GM18526 (cell line): Measurements from ENCODE around the gene MTNR1A.

Experiments used
- POLR2A ChIP-seq: IDR thresholded peaks from 3 replicates; pipeline ENCODE4 v1.6.1; 2011; ENCODE audit not compliant: insufficient read length; ENCODE audit errors: extremely low read depth

MTNR1A gene

GRCh38 chr4:186581421-186581820, 26.1 kb upstream of the MTNR1A start:
- no peak for TF ChIP-seq POLR2A

DNA sequence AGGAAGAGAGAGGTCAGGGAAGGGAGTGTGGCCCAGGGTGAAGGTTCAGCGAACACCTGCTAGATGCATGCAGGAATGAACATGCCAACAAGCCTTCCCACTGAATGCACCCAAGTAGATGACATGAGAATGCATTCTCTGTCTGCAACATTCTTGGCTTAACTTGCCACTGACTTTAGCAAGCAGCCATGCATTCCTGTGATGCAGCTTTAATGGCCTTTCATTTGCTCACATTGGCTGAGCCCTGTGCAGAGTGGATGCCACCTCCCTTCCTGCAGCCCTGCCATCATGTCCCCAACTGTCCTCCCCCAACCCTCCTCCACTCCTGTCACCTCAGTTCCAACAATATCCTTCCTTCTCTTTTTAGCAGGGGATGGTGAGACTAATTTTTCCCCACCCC, 25.3 kb upstream of the MTNR1A start:
- no peak for TF ChIP-seq POLR2A

DNA sequence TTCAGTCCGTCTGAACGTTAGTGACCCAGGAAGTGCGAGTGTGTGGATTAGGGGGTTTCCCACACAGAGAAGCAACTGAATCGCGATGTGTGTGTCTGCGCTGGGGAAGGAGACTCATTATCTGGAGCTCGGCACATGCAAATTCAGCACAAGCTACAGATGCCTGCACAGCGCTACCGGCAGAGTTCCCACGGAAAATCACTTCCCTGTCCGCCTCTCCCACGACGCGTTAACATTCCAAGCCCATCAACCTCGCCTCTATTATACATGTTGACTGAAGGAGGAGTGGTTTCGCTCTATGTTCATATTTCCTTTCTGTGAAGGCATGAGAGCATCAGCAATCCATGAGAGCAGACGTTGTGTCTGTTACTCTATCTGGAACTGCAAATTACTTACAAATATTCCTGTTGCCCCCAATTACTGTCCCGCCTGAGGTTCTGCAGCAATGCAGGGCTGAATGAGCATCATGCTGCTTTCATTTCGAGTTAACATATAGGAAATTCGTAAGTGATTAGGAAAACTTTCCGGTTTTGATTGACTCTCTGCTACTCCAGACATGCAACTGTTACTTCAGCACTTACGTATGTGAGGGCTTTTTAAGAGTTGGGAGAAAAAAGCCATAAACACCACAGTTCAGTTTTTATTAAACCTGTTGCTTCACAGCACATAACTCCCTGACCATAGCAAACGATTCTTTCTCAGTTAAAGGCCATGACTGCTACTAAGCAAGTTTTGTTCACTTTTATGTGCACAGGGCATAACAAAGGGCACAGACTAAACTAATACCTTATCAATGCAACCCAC, 15.0 kb upstream of the MTNR1A start:
- TF ChIP-seq POLR2A: no peak

GRCh38 chr4:186569533-186570192, 14.3 kb upstream of the MTNR1A start:
- no peak for TF ChIP-seq POLR2A

DNA sequence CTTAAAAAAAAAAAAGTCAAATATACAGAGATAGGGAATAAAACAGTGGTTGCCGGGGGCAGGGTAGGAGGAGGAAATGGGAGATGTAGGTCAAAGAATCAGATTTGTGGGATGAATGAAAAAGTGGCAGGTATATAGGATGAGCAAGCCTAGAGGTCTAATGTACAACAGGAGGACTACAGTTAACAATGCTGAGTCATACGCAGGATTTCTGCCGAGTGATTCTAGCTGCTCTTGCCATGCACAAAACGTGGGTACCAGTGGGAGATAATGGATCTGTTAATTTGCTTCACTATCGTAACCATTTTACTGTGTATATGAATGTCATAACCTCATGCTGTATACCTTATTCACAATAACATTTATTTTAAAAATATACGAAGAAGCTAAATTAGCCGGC, 10.7 kb upstream of the MTNR1A start:
- no peak for TF ChIP-seq POLR2A

- TF ChIP-seq POLR2A: no peak
These were observed 8.4 kb upstream of the MTNR1A start for GRCh38 chr4:186563761-186564160.

- TF ChIP-seq POLR2A: no peak
These were observed 6.4 kb upstream of the MTNR1A start for GRCh38 chr4:186561748-186562147.

DNA sequence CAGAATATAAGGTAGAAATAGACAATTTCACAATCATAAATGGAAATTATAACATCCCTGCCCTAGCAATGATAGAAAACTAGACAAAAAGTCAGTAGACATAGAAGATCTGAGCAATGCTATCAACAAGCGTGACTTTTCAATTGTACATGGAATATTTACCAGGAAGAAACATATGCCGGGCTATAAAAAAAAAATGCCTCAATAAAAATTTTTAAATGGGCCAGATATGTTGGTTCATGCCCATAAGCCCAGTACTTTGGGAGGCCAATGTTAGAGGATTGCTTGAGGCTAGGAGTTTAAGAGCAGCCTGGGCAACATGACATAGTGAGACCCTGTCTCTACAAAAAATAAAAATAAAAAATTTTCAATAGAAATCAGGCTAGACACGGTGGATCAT, 5.3 kb upstream of the MTNR1A start:
- no peak for TF ChIP-seq POLR2A

- no peak for TF ChIP-seq POLR2A
These were observed 2.1 kb upstream of the MTNR1A start for GRCh38 chr4:186557486-186557885.

DNA sequence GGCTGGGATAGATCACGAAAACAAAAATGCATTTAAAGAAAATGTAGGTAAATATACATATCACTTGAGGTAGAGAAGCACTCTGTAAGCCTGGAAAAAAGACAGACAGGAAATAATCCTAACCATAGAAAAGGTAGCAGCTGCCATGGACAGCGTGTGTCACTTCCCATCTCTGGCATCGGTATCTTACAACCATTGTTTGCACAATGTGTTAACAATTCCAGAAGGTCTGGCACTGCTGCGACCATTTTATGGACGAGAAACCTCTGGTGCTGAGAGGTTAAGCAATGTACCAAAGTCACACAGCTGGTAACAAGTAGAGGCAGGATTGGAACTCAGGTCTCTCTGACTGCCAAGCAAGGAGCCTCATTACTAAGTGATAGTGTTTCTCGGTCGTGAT, 1.7 kb upstream of the MTNR1A start:
- no peak for TF ChIP-seq POLR2A

- no peak for TF ChIP-seq POLR2A
These were observed 841 bp downstream of the MTNR1A start for GRCh38 chr4:186554539-186554913.

DNA sequence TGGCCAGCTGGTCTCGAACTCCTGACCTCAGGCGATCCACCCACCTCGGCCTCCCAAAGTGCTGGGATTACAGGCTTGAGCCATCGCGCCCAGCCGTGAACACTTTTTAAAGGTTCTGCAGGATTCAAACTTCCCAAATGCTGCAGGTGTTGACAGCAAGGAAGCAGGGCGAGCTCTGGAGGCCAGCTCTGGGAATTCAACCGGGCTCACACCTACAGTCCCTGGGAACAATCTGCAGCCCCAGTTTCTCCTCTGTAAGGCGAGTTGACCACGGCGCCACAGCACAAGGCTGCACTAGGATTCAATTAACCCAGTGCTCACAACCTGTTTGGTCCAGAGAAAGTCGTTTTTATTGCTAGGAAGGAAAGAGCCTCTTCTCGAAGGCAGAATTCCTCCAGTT, 1.6 kb downstream of the MTNR1A start:
- TF ChIP-seq POLR2A: no peak

DNA sequence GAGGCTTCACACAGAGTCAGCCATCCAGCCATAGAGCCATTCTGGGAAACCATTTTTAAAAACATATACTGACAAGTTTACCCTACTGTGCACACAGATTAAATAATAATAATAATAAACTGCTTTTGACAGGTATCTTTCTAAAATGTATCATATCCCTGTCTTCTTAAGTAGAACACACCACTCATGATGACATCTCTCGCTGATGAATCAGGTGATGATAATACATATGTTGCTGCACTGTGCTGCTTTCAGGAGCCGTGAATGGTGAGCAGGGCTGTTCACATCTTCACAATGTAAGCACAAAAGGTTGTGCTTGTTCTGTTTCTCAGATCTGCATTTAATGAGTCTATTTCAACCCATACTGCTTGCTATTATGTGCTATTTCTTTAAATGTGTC, 3.5 kb downstream of the MTNR1A start:
- no peak for TF ChIP-seq POLR2A

DNA sequence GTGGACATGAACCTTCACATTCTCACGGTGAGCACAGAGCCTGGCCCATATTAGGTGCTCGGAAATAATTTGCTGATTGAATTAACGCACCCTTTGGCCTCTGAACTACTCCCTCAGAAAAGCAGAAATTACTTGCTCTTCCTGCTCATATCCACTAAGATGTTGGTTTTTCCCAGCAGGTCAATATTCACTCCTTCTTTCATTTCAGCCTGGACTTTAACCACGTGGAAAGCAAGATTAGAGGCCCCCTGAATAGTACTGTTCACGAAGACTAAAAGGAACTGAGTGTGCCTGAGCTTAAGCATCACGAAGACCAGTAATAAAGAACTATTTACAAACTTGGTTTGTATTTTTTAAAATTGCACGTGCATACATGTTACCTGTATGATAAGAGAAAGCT, 9.9 kb downstream of the MTNR1A start:
- no peak for TF ChIP-seq POLR2A

DNA sequence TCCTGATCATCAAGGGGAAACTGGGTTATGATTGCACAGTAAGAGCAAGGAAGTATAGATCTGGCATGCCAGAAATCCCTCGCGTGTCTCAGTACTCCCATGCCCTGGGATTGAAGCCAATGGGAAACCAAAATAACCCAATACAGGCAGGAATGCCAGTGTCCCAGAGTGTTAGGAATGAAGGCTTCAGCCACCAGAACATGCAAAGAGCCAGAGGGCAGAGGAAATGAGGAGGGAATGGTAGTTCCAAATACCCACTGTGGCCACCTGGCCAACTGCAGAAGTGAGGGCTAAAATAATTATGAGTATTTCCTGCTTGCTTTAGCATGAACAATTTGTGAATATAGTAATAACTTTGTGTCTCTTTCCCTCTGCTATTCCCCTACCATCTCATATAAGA, 12.2 kb downstream of the MTNR1A start:
- no peak for TF ChIP-seq POLR2A

DNA sequence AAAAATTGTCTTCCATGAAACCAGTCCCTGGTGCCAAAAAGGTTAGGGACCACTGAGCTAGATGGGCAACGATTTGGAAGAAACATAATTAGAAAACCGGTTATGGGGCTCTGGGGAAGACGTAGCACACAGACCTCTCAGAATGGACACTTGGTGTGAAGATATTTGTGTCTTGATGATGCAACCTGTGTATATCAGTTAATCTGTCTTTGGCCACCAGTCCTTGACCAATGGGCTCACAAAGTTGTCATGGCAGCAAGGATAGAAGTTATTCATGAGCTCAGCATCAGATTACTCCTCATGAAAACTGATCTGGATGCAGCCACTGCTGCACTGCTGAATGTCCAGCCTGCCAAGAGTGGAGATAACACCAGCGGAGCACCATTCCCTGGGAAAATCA, 13.6 kb downstream of the MTNR1A start:
- TF ChIP-seq POLR2A: no peak
